OCI-LY1 (cell line): ENCODE measurements around the gene CADM1.

ENCODE experiments used
- H2AFZ ChIP-seq: fragments of 200-600 bp; sonication (generic), shearing (Covaris generic); 2 replicates; pipeline ENCODE4 v1.6.0; 2014; ENCODE audit warnings: antibody characterized with exemption, mild to moderate bottlenecking, low read length
- H3F3A ChIP-seq: fragments of 200-600 bp; sonication (generic), shearing (Covaris generic); 2 replicates; pipeline ENCODE4 v1.6.0; 2014; ENCODE audit warnings: mild to moderate bottlenecking, antibody characterized with exemption, low read length, moderate library complexity; ENCODE audit not compliant: insufficient read depth
- H3K27ac ChIP-seq: fragments of 200-600 bp; sonication (generic); 2 replicates; pipeline ENCODE4 v1.5.1; 2014; ENCODE audit warnings: low read length, mixed run types, mild to moderate bottlenecking, low read depth; ENCODE audit not compliant: poor library complexity, severe bottlenecking
- H3K27me3 ChIP-seq: fragments of 200-600 bp; sonication (generic); 2 replicates; pipeline ENCODE4 v1.6.0; 2014; ENCODE audit warnings: antibody characterized with exemption, mild to moderate bottlenecking, low read length, moderate library complexity; ENCODE audit not compliant: insufficient read depth
- H3K36me3 ChIP-seq: fragments of 200-600 bp; sonication (generic); 2 replicates; pipeline ENCODE4 v1.6.1; 2014; ENCODE audit warnings: mild to moderate bottlenecking, antibody characterized with exemption, low read length, moderate library complexity, mixed read lengths; ENCODE audit not compliant: insufficient read depth
- H3K4me1 ChIP-seq: fragments of 200-600 bp; sonication (generic); 2 replicates; pipeline ENCODE4 v1.5.1; 2014; ENCODE audit warnings: mild to moderate bottlenecking, low read length, moderate library complexity; ENCODE audit not compliant: insufficient read depth, severe bottlenecking
- H3K4me2 ChIP-seq: fragments of 200-600 bp; sonication (generic), shearing (Covaris generic); 2 replicates; pipeline ENCODE4 v1.6.1; 2014; ENCODE audit warnings: low read length
- H3K4me3 ChIP-seq: fragments of 200-600 bp; sonication (generic); 2 replicates; pipeline ENCODE4 v1.5.1; 2014; ENCODE audit warnings: low read length, low read depth, mild to moderate bottlenecking, mixed read lengths; ENCODE audit not compliant: poor library complexity, severe bottlenecking
- H3K79me2 ChIP-seq: fragments of 200-600 bp; shearing (Covaris generic); 2 replicates; pipeline ENCODE4 v1.6.1; 2016; ENCODE audit warnings: mixed run types, low read length, mixed read lengths; ENCODE audit not compliant: insufficient read depth
- H3K9ac ChIP-seq: fragments of 200-600 bp; sonication (generic), shearing (Covaris generic); 2 replicates; pipeline ENCODE4 v1.6.1; 2014; ENCODE audit warnings: mild to moderate bottlenecking, low read length, mixed read lengths
- H3K9me2 ChIP-seq: fragments of 200-600 bp; sonication (generic), shearing (Covaris generic); 2 replicates; pipeline ENCODE4 v1.6.1; 2014; ENCODE audit warnings: low read depth, mild to moderate bottlenecking, low read length, mixed read lengths
- H3K9me3 ChIP-seq: fragments of 200-600 bp; shearing (Covaris generic); 2 replicates; pipeline ENCODE4 v1.6.1; 2014; ENCODE audit warnings: low read length, mixed read lengths
- H4K20me1 ChIP-seq: fragments of 200-600 bp; sonication (generic), shearing (Covaris generic); 2 replicates; pipeline ENCODE4 v1.6.0; 2016; ENCODE audit warnings: mild to moderate bottlenecking, low read length; ENCODE audit not compliant: insufficient read depth
- EZH2 ChIP-seq: fragments of 200-600 bp; sonication (generic), shearing (Covaris generic); IDR thresholded peaks from 2 replicates; pipeline ENCODE4 v1.8.0; 2017; ENCODE audit warnings: borderline replicate concordance, mixed run types, mild to moderate bottlenecking, antibody characterized with exemption, low read length, moderate library complexity, mixed read lengths
- TF ChIP-seq, protein P1 (sequence below): fragments of 200-600 bp; sonication (generic), shearing (Covaris generic); IDR thresholded peaks from 2 replicates; pipeline ENCODE4 v1.5.1; 2017; ENCODE audit warnings: mild to moderate bottlenecking, antibody characterized with exemption, low read length, moderate library complexity, mixed read lengths

Gene CADM1

GRCh38 chr11:115147243-115147807 lies 356.9 kb downstream of the CADM1 start:
- H3K9me2 ChIP-seq: no peaks in the 10 kb centered on the region
- TF ChIP-seq, protein P1, sequence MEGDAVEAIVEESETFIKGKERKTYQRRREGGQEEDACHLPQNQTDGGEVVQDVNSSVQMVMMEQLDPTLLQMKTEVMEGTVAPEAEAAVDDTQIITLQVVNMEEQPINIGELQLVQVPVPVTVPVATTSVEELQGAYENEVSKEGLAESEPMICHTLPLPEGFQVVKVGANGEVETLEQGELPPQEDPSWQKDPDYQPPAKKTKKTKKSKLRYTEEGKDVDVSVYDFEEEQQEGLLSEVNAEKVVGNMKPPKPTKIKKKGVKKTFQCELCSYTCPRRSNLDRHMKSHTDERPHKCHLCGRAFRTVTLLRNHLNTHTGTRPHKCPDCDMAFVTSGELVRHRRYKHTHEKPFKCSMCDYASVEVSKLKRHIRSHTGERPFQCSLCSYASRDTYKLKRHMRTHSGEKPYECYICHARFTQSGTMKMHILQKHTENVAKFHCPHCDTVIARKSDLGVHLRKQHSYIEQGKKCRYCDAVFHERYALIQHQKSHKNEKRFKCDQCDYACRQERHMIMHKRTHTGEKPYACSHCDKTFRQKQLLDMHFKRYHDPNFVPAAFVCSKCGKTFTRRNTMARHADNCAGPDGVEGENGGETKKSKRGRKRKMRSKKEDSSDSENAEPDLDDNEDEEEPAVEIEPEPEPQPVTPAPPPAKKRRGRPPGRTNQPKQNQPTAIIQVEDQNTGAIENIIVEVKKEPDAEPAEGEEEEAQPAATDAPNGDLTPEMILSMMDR: no peak
- TF ChIP-seq EZH2: no peak
- H3K27me3 ChIP-seq: no peaks in the 10 kb centered on the region
- no peak overlapping the region for H3K27ac ChIP-seq
- no peak overlapping the region for H3K4me3 ChIP-seq
- no peak overlapping the region for H3K9ac ChIP-seq
- no peaks in the 10 kb centered on the region for H3K4me1 ChIP-seq
- no peaks in the 10 kb centered on the region for H3K9me3 ChIP-seq
- no peaks in the 10 kb centered on the region for H3F3A ChIP-seq
- H2AFZ ChIP-seq: no peak overlapping the region
- H3K79me2 ChIP-seq: no peaks in the 10 kb centered on the region
- H3K36me3 ChIP-seq: no peaks in the 10 kb centered on the region
- no peaks in the 10 kb centered on the region for H4K20me1 ChIP-seq
- H3K4me2 ChIP-seq: no peak overlapping the region

GRCh38 chr11:115146425-115146824 lies 357.8 kb downstream of the CADM1 start:
- Histone ChIP-seq H2AFZ (no peak overlapping the region), H3K9me3 (no peaks in the 10 kb centered on the region), H3K4me2 (no peak overlapping the region), H3K4me3 (no peak overlapping the region), H4K20me1 (no peaks in the 10 kb centered on the region), H3K27me3 (no peaks in the 10 kb centered on the region), H3K9me2 (no peaks in the 10 kb centered on the region), H3K27ac (no peak overlapping the region), H3K79me2 (no peaks in the 10 kb centered on the region), H3K9ac (no peak overlapping the region), H3K4me1 (no peaks in the 10 kb centered on the region), H3F3A (no peaks in the 10 kb centered on the region), H3K36me3 (no peaks in the 10 kb centered on the region)
- TF ChIP-seq EZH2: no peak
- TF ChIP-seq, protein P1: no peak

DNA sequence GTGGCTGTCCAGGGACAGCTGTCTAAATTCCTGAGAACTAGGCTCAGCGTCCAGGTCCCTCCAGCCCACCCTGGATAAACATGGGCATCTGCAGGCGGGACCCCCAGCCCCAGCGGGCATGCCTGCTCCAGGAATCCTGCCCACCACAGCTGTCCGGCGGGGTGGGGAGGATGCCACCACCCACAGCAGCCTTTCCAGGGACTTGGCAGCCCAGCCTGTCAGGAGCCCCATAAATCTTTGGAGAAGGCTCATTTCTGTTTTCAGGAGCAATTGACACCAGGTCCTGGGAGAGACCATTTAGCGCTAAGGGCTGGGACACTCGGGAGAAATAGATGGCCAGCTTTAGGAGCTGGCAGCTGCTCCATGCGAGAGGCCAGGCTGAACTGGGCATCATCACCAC lies 358.9 kb downstream of the CADM1 start:
- no peaks in the 10 kb centered on the region for H3K79me2 ChIP-seq
- TF ChIP-seq EZH2: no peak
- TF ChIP-seq, protein P1: no peak
- H3K9me3 ChIP-seq: no peaks in the 10 kb centered on the region
- no peaks in the 10 kb centered on the region for H3K36me3 ChIP-seq
- no peak overlapping the region for H2AFZ ChIP-seq
- no peaks in the 10 kb centered on the region for H3K4me1 ChIP-seq
- H3F3A ChIP-seq: no peaks in the 10 kb centered on the region
- H3K27me3 ChIP-seq: no peaks in the 10 kb centered on the region
- H3K9me2 ChIP-seq: no peaks in the 10 kb centered on the region
- H3K4me2 ChIP-seq: no peak overlapping the region
- H3K4me3 ChIP-seq: no peak overlapping the region
- H3K27ac ChIP-seq: no peak overlapping the region
- no peaks in the 10 kb centered on the region for H4K20me1 ChIP-seq
- H3K9ac ChIP-seq: no peak overlapping the region
